ENCODE results near the gene CSMD2.

DNA sequence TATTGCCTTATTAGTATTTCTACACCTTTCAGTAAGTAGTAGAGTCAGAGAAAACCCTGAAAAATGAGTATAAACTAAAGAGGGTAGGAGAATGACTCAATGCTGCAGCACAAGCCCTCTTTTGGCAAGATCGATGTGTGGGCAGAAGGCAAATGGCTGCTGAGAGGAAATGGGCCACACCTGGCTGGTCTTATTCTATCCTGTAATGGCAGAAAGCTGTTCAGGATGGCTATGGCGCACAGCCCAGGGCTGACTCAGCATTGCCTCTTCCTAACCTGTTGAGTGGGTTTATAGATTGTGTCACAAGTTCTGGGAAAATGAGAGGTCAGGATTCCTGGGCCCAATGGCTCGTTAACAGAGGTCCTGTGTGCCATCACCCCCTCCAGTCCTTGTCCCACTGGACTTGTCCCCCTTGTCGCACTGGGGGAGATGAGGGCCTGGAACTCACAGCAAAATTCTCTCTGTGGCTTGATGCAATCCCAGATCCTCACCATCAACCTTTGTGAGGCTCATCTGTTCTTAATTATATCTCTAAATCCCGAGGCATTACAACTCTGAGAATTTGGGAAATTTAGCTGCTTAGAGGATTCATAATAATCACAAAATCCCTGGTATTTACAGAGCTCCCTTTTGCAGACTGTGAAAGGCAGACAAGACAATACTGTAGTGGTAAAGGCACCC, 287.9 kb downstream of the CSMD2 start:
- TF ChIP-seq RCOR1 (IDR thresholded peaks at IDR 0.05; ENCODE audit: insufficient replicate concordance, low read length) (no peak), RAD21 (IDR thresholded peaks at IDR 0.05; ENCODE audit: low read length) (no peak), MAZ (IDR thresholded peaks at IDR 0.05; ENCODE audit: borderline replicate concordance, low read depth, low read length) (no peak), MAFK (IDR thresholded peaks at IDR 0.05; ENCODE audit: low read depth, low read length) (no peak), FOS (IDR thresholded peaks at IDR 0.05; ENCODE audit: low read depth, low read length) (no peak), POLR2A (IDR thresholded peaks at IDR 0.05; ENCODE audit: low read depth, low read length) (no peak), BHLHE40 (IDR thresholded peaks at IDR 0.05; ENCODE audit: low read depth, low read length) (no peak), MXI1 (IDR thresholded peaks at IDR 0.05; ENCODE audit: borderline replicate concordance, low read depth, low read length) (no peak), CHD1 (IDR thresholded peaks at IDR 0.05; ENCODE audit: low read depth, low read length) (no peak), CEBPB (IDR thresholded peaks at IDR 0.05; ENCODE audit: low read depth, low read length) (no peak), RFX5 (IDR thresholded peaks at IDR 0.05; ENCODE audit: low read depth, low read length) (no peak)
- TF ChIP-seq, protein P1, sequence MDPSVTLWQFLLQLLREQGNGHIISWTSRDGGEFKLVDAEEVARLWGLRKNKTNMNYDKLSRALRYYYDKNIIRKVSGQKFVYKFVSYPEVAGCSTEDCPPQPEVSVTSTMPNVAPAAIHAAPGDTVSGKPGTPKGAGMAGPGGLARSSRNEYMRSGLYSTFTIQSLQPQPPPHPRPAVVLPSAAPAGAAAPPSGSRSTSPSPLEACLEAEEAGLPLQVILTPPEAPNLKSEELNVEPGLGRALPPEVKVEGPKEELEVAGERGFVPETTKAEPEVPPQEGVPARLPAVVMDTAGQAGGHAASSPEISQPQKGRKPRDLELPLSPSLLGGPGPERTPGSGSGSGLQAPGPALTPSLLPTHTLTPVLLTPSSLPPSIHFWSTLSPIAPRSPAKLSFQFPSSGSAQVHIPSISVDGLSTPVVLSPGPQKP (IDR thresholded peaks at IDR 0.05; ENCODE audit: borderline replicate concordance, low read depth, low read length): no peak
- TF ChIP-seq, protein P2, sequence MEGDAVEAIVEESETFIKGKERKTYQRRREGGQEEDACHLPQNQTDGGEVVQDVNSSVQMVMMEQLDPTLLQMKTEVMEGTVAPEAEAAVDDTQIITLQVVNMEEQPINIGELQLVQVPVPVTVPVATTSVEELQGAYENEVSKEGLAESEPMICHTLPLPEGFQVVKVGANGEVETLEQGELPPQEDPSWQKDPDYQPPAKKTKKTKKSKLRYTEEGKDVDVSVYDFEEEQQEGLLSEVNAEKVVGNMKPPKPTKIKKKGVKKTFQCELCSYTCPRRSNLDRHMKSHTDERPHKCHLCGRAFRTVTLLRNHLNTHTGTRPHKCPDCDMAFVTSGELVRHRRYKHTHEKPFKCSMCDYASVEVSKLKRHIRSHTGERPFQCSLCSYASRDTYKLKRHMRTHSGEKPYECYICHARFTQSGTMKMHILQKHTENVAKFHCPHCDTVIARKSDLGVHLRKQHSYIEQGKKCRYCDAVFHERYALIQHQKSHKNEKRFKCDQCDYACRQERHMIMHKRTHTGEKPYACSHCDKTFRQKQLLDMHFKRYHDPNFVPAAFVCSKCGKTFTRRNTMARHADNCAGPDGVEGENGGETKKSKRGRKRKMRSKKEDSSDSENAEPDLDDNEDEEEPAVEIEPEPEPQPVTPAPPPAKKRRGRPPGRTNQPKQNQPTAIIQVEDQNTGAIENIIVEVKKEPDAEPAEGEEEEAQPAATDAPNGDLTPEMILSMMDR (conservative IDR thresholded peaks at IDR 0.05; ENCODE audit: low read depth, low read length): no peak
- TF ChIP-seq, protein P3, sequence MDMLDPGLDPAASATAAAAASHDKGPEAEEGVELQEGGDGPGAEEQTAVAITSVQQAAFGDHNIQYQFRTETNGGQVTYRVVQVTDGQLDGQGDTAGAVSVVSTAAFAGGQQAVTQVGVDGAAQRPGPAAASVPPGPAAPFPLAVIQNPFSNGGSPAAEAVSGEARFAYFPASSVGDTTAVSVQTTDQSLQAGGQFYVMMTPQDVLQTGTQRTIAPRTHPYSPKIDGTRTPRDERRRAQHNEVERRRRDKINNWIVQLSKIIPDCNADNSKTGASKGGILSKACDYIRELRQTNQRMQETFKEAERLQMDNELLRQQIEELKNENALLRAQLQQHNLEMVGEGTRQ (IDR thresholded peaks at IDR 0.05; ENCODE audit: low read depth, low read length): no peak
